Testis (tissue), 2 donors: ENCODE data around the gene CPT1C.

Experiments used
- CTCF ChIP-seq, 3 experiments: fragments of 450-650 bp in 2 of 3; fragments of 200-600 bp in 1 of 3; sonication (generic) in 1 of 3; IDR thresholded peaks; one replicate each; pipeline ENCODE4 v1.5.1; 2016 to 2019; ENCODE audit warnings: antibody characterized with exemption in 3 of 3, mild to moderate bottlenecking in 2 of 3, moderate library complexity in 1 of 3
- POLR2A ChIP-seq: fragments of 450-650 bp; IDR thresholded peaks from one replicate; pipeline ENCODE4 v1.6.1; 2017; ENCODE audit warnings: antibody characterized with exemption, mild to moderate bottlenecking, moderate library complexity

- TF ChIP-seq CTCF (IDR thresholded peaks at IDR 0.05) (no peak), POLR2A (no peak)
These were observed 49.0 kb downstream of the CPT1C start for GRCh38 chr19:49739933-49740332.
